ENCODE measurements around the gene MEGF9. TPM values are rescaled to one million over a fixed set of nuclear protein-coding genes. Genes with fewer than 3 reads are reported as not detected.
"Not testable (repeated sequence)": the region's sequence is repeated elsewhere in the genome, so short reads cannot be mapped to it uniquely, and the experiment has no call there.

MEGF9 gene
- total RNA-seq = 5.0 TPM in 2 replicates

DNA sequence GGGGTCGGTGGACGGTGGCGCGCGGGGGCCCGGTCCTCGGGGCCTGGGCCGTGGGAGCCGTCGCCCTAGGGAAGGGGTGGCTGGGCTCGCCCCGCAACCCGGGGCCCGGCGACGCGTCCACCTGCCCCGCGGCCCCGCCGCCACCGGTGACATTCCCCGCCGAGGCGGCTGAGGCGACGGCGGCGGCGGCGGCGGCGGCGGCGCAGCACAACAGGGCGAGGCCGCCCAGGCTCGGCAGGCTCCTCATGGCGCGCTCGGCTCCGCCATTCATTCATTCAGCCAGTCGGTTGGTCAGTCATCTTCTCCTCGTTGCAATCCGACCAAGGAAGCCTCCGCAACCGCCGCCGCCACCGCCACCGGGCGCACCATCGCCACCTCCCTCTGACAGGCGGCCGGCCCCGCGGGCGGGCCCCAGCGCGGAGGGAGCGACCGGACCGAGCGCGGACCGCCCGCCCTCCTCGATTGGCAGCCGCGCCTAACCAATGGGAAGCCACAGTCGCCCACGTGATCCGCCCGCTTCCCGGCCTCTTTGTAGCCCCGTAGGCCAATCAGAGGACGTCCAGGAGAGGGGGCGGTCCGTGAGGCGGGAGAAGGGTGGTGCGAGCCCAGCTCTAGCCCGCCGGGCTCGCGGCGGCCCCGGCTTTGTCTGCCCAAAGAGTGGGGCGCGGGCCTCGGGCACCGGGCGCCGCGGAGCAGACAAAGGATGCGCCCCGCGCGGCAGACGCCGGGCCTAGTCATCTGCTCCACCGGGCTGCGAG is at the start of gene MEGF9:
TSS of gene MEGF9 (minus strand) at position 383 of the 758 bp plus-strand sequence. CDS start at position 271, 112 bp downstream.
- H3K4me3 Mint-ChIP-seq (ENCODE audit: low read depth) = peak within 1 kb of the TSS; percentile 87
- H3K27me3 Mint-ChIP-seq (ENCODE audit: low read depth) = no peaks in the 10 kb centered on the region
- peak; percentile 96 for DNase-seq (ENCODE audit: low spot score)
- H3K9me3 Mint-ChIP-seq = no peaks in the 10 kb centered on the region
- no peaks in the 10 kb centered on the region for H3K36me3 Mint-ChIP-seq (ENCODE audit: low read depth)
- intact Hi-C loops (cut with micrococcal nuclease) = loop anchor here (1.0 to 10.0 kb wide), 2 partner anchors 99 to 407 kb away; no protein-coding TSS in a partner anchor
- H3K27ac Mint-ChIP-seq = peak within 1 kb of the TSS; percentile 74
- peaks cover 35% of the 10 kb centered on the region for H3K4me1 Mint-ChIP-seq (ENCODE audit: low read depth)

DNA sequence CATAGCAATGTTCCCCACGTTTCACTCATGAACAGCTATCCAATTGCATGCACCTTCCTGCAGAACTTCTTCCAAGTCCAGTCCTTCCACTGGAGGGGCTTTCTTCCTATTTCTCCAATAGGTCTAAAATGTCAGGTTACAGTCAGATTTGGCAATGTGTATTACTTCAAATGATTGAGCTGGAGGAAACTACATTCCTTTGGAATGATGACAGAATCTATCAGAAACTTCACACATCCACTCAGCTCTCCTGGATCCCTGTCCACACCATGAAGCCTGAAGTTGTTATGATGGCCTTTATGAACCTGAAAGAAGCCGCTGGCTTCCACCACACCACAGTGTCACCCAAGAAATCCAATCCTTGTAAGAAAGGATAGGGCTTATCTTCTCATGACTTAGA is 46.7 kb upstream of the MEGF9 start:
- no peak overlapping the region for H3K4me3 Mint-ChIP-seq (ENCODE audit: low read depth)
- H3K9me3 Mint-ChIP-seq = no peaks in the 10 kb centered on the region
- intact Hi-C loops (cut with micrococcal nuclease) = no loop called here
- peaks cover 61% of the 10 kb centered on the region for H3K36me3 Mint-ChIP-seq (ENCODE audit: low read depth)
- H3K27ac Mint-ChIP-seq = no peak overlapping the region
- H3K4me1 Mint-ChIP-seq (ENCODE audit: low read depth) = peaks cover 13% of the 10 kb centered on the region
- no peak for DNase-seq (ENCODE audit: low spot score)
- no peaks in the 10 kb centered on the region for H3K27me3 Mint-ChIP-seq (ENCODE audit: low read depth)

DNA sequence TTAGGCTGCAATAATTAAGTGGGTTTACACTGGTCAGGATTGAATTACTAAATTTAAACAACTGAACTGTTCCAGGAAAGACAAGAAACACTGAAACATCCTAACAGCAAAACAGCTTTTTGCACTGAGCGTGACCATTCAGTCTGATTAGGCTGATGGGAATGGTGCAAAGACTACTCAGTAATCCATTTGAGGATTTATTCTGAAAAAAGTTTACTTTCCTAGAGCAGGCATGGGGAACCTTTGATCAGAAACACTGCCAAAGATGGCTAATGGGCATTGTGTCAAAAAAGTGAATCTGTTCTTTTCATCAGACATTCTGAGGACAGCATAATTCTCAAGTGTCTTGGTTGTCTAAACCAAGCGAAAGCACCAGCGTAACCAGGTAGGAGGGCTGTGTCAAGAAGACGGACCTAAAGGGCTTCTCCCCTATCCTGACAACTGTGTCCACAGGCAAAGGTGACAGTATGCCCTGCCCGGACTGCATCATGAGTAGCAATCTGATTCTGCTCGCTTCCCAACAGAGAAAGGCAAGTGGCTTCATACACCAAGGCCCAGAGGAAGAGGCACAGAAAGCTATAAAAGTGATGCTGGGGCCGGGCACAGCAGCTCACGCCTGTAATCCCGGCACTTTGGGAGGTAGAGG is 45.6 kb upstream of the MEGF9 start:
- Mint-ChIP-seq H3K4me1 (ENCODE audit: low read depth) (peaks cover 10% of the 10 kb centered on the region), H3K36me3 (ENCODE audit: low read depth) (peaks cover 53% of the 10 kb centered on the region), H3K4me3 (ENCODE audit: low read depth) (no peak overlapping the region), H3K27ac (no peak overlapping the region), H3K9me3 (no peaks in the 10 kb centered on the region), H3K27me3 (ENCODE audit: low read depth) (no peaks in the 10 kb centered on the region)
- no peak for DNase-seq (ENCODE audit: low spot score)
- intact Hi-C loops (cut with micrococcal nuclease) = loop anchor here (5.0 kb wide), 3 partner anchors 82 to 312 kb away; partner anchors contain the start of genes CNTRL and PSMD5

DNA sequence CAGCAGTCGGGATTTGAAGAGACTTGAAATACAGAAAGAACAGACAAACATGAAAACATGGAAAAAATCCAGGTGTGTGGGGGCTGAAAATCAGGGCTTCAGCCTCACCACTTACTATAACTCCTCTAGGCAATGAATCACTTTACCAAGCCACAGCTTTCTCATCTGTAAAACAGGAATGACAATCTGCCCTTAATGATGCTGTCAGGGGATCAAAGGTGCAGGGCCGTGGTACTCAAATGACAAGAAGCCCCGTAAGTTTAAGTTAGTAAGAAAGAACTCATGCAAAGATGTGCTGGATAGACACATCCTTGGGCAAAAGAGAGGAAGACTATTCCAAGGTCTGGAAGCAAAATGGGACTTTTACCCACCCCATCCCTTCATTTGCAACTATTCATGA is 44.3 kb upstream of the MEGF9 start:
- no peak overlapping the region for H3K27ac Mint-ChIP-seq
- no peaks in the 10 kb centered on the region for H3K9me3 Mint-ChIP-seq
- intact Hi-C loops (cut with micrococcal nuclease) = loop anchor here (5.0 kb wide), 3 partner anchors 84 to 314 kb away; partner anchors contain the start of genes CNTRL and PSMD5
- peaks cover 41% of the 10 kb centered on the region for H3K36me3 Mint-ChIP-seq (ENCODE audit: low read depth)
- peaks cover 10% of the 10 kb centered on the region for H3K4me1 Mint-ChIP-seq (ENCODE audit: low read depth)
- no peak overlapping the region for H3K4me3 Mint-ChIP-seq (ENCODE audit: low read depth)
- no peaks in the 10 kb centered on the region for H3K27me3 Mint-ChIP-seq (ENCODE audit: low read depth)
- DNase-seq (ENCODE audit: low spot score) = no peak

DNA sequence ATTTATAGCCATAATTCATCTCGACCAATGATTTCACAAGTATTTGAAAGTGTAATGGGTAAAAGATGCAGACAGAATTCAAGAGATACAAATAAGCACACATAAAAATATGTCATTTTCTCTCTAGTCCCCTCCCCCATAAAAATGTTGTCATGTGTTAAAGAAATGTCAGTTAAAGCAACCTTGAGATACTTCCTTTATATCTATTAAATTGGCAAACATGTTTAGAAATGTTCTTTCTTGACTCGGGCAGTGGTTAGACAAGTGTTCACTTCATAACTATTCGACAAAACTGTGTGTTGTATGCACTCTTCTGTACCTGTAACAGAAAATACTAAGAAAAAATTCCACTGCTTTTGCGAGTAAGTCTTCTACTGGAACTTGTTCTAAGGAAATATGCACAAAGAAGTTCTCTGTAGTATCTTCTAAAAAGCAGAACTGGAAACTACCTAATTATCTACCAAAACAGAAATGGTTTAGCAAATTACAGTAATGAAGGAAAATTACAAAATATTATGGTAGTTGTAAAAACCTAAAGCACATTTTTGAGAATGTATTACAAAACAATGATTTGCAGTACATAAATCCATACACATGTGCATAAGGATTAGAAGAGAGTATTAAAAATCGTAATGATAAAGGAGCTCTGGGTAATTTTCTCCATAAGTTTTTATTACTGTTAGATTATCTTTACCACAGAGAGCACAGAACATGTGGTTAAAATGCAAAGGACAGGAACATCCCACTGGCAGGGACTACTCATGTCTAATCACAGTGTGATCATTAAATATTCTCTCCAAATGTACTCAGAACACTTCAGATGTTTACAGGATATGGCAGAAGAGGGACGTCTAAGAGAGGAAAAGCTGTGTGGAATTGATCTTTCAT is 43.0 kb upstream of the MEGF9 start:
- H3K4me1 Mint-ChIP-seq (ENCODE audit: low read depth) = peaks cover 10% of the 10 kb centered on the region
- DNase-seq (ENCODE audit: low spot score) = no peak
- no peak overlapping the region for H3K27ac Mint-ChIP-seq

DNA sequence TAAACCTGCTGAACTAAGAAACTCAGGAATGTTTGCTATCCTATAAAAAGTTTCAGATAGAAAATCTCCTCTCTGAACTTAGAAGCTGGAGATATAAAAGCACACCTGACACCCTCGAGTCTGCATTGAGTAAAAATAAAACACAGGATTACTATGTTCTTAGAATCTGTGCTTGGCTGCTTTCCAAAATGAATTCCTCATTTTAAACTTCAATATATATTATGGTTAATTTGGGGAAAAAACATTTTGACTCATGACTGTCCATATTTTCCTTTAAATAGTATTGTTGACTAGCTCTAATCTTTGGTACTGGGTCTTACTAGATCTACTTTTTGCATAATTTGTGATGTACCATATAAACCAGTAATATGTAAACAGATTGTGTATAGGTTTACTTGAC is 42.3 kb upstream of the MEGF9 start:
- peaks cover 10% of the 10 kb centered on the region for H3K4me1 Mint-ChIP-seq (ENCODE audit: low read depth)
- H3K27ac Mint-ChIP-seq = no peak overlapping the region
- peaks cover 25% of the 10 kb centered on the region for H3K36me3 Mint-ChIP-seq (ENCODE audit: low read depth)
- intact Hi-C loops (cut with micrococcal nuclease) = loop anchor here (1.0 to 5.0 kb wide), 6 partner anchors 86 to 316 kb away; partner anchors contain the start of genes CNTRL and PSMD5
- H3K9me3 Mint-ChIP-seq = no peaks in the 10 kb centered on the region
- DNase-seq (ENCODE audit: low spot score) = no peak
- H3K4me3 Mint-ChIP-seq (ENCODE audit: low read depth) = no peak overlapping the region
- H3K27me3 Mint-ChIP-seq (ENCODE audit: low read depth) = no peaks in the 10 kb centered on the region

More for the DNA sequence above, 43.0 kb upstream of the MEGF9 start:
- H3K4me3 Mint-ChIP-seq (ENCODE audit: low read depth) = no peak overlapping the region
- peaks cover 30% of the 10 kb centered on the region for H3K36me3 Mint-ChIP-seq (ENCODE audit: low read depth)
- H3K9me3 Mint-ChIP-seq = no peaks in the 10 kb centered on the region
- intact Hi-C loops (cut with micrococcal nuclease) = loop anchor here (2.0 to 5.0 kb wide), 4 partner anchors 85 to 315 kb away; partner anchors contain the start of genes CNTRL and PSMD5
- no peaks in the 10 kb centered on the region for H3K27me3 Mint-ChIP-seq (ENCODE audit: low read depth)

DNA sequence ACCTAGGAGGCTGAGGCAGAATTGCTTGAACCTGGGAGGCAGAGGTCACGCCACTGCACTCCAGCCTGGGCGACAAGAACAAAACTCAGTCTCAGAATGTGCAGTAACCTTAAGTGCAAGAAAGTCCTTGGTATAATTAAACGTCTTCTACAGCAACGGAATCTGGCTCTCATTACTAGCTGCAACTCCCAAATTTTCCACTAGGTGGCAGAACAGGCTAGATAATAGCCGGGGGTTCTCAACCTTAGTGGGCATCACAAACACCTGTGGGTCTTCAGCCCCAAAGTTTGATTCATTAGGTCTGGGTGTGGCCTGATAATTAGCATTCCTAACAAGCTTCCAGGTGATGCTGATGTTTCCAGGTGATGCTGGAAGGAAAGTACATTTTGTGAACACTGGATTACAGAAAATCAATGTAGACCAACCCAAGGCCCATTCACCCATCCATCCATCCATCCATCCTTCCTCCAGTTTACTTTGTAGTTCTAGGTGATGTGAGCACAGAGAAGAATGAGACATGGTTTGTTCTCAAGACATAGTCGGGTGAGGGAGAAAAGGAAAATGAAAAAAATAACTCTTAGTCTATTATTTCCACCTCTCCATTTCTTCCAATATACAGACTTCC is 41.7 kb upstream of the MEGF9 start:
- Mint-ChIP-seq H3K27ac (no peak overlapping the region), H3K4me3 (ENCODE audit: low read depth) (no peak overlapping the region), H3K4me1 (ENCODE audit: low read depth) (peaks cover 10% of the 10 kb centered on the region), H3K9me3 (no peaks in the 10 kb centered on the region), H3K27me3 (ENCODE audit: low read depth) (no peaks in the 10 kb centered on the region), H3K36me3 (ENCODE audit: low read depth) (peaks cover 19% of the 10 kb centered on the region)
- DNase-seq (ENCODE audit: low spot score) = peak; percentile 50
- intact Hi-C loops (cut with micrococcal nuclease) = loop anchor here (1.0 to 5.0 kb wide), 6 partner anchors 86 to 316 kb away; partner anchors contain the start of genes CNTRL and PSMD5

DNA sequence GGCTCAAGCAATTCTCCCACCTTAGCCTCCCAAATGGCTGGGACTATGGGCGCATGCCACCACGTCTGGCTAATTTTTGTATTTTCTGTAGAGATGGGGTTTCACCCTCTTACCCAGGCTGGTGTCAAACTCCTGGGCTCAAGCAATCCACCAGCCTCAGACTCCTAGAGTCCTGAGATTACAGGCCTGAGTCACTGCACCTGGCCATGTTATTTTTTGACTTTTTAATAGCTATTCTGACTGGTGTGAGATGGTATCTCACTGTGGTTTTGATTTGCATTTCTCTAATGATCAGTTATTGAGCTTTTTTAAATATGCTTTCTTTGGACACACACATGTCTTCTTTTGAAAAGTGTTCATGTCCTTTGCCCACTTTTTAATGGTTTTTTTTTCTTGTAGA is 40.8 kb upstream of the MEGF9 start:
- Mint-ChIP-seq H3K36me3 (ENCODE audit: low read depth) (peaks cover 16% of the 10 kb centered on the region), H3K27me3 (ENCODE audit: low read depth) (no peaks in the 10 kb centered on the region), H3K4me3 (ENCODE audit: low read depth) (no peak overlapping the region), H3K27ac (no peak overlapping the region), H3K9me3 (no peaks in the 10 kb centered on the region), H3K4me1 (ENCODE audit: low read depth) (peaks cover 10% of the 10 kb centered on the region)
- DNase-seq (ENCODE audit: low spot score) = no peak
- intact Hi-C loops (cut with micrococcal nuclease) = loop anchor here (5.0 kb wide), 3 partner anchors 87 to 317 kb away; partner anchors contain the start of genes CNTRL and PSMD5

DNA sequence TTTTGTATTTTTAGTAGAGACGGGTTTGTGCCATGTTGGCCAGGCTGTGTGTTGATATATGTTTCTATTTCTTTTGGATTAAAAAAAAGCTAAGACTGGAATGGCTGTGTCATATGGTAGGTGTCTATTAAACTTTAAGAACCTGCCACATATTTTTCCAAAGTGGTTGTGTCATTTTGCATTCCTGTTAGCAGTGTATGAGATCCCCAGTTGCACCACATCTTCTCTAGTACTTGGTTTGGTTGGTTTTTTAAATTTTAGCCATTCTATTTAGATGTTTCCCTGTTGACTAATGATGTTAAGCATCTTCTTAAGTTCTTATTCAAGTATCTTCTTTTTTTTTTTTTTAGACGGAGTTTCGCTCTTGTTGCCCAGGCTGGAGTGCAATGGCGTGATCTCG is 36.2 kb upstream of the MEGF9 start:
- Mint-ChIP-seq H3K9me3 (no peaks in the 10 kb centered on the region), H3K36me3 (ENCODE audit: low read depth) (no peaks in the 10 kb centered on the region), H3K27ac (no peak overlapping the region), H3K27me3 (ENCODE audit: low read depth) (no peaks in the 10 kb centered on the region), H3K4me3 (ENCODE audit: low read depth) (no peak overlapping the region), H3K4me1 (ENCODE audit: low read depth) (no peaks in the 10 kb centered on the region)
- intact Hi-C loops (cut with micrococcal nuclease) = no loop called here
- no peak for DNase-seq (ENCODE audit: low spot score)

DNA sequence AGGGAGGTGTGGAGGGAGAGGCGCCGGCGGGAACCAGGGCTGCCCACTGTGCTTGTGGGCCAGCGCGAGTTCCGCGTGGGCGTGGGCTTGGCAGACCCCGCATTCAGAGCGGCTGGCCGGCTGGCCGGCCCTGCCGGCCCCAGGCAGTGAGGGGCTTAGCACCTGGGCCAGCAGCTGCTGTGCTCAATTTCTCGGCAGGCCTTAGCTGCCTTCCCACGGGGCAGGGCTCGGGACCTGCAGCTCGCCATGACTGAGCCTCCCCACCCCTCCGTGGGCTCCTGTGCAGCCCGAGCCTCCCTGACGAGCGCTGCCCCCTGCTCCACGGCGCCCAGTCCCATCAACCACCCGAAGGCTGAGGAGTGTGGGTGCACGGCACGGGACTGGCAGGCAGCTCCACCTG is 32.1 kb upstream of the MEGF9 start:
- H3K4me1 Mint-ChIP-seq (ENCODE audit: low read depth); H3K27me3 Mint-ChIP-seq (ENCODE audit: low read depth); H3K4me3 Mint-ChIP-seq (ENCODE audit: low read depth); DNase-seq (ENCODE audit: low spot score); H3K9me3 Mint-ChIP-seq; H3K27ac Mint-ChIP-seq; H3K36me3 Mint-ChIP-seq (ENCODE audit: low read depth); intact Hi-C loops (cut with micrococcal nuclease): not testable (repeated sequence)

DNA sequence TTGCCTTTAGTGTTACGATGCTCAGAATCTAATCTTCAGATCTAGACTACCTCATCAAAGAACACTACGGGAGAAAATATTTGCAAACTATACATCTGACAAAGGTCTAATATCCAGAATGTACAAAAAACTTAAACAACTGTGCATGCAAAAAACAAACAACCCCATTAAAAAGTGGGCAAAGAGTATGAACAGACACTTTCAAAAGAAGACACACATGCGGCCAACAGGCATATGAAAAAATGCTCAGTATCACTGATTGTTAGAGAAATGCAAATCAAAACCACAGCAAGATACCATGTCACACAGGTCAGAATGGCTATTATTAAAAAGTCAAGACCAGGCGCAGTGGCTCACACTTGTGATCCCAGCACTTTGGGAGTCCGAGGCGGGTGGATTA is 31.0 kb upstream of the MEGF9 start:
- no peaks in the 10 kb centered on the region for H3K36me3 Mint-ChIP-seq (ENCODE audit: low read depth)
- intact Hi-C loops (cut with micrococcal nuclease) = no loop called here
- H3K4me3 Mint-ChIP-seq (ENCODE audit: low read depth) = no peak overlapping the region
- H3K27me3 Mint-ChIP-seq (ENCODE audit: low read depth) = no peaks in the 10 kb centered on the region
- H3K27ac Mint-ChIP-seq = no peak overlapping the region
- H3K4me1 Mint-ChIP-seq (ENCODE audit: low read depth) = no peaks in the 10 kb centered on the region
- no peak for DNase-seq (ENCODE audit: low spot score)
- no peaks in the 10 kb centered on the region for H3K9me3 Mint-ChIP-seq

DNA sequence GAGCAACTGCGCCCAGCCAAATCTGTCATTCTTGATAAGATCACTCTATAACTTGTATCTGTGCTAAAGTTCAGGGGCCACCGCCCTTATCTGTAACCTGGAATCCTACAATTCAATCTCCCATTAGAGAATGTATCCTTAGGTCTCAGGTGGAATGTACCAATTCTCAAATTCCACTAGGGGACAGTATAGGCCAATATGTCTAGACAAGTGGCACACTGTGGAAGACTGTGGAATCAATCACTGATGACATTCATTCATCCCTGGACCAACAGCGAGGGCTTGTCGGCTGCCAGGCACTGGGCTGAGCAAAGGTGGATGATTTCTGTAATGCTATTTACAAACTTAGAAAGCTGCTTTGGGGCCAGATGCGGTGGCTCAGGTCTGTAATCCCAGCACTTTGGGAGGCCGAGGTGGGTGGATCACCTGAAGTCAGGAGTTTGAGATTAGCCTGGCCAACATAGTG is 28.7 kb upstream of the MEGF9 start:
- Mint-ChIP-seq H3K27me3 (ENCODE audit: low read depth) (no peaks in the 10 kb centered on the region), H3K4me3 (ENCODE audit: low read depth) (no peak overlapping the region), H3K4me1 (ENCODE audit: low read depth) (no peaks in the 10 kb centered on the region), H3K9me3 (no peaks in the 10 kb centered on the region), H3K27ac (no peak overlapping the region), H3K36me3 (ENCODE audit: low read depth) (no peaks in the 10 kb centered on the region)
- intact Hi-C loops (cut with micrococcal nuclease) = loop anchor here (5.0 kb wide), 1 partner anchor 126 kb away; no protein-coding TSS in a partner anchor
- no peak for DNase-seq (ENCODE audit: low spot score)

All from activated T-helper 2 cell treated with anti-CD3 and anti-CD28 coated beads, Interferon-gamma antibody, Interleukin-2, Interleukin-4, amounts not matched to agents 10 μg/mL and 5 μg/mL and 100 μg/mL, durations not matched to agents 14 hours and 24 hours and 36 hours (primary cell).